ENCODE results near the gene GRN. TPM values are rescaled to one million over a fixed set of nuclear protein-coding genes. Genes with fewer than 3 reads are reported as not detected.

Gene GRN
- total and polyA plus RNA-seq, 9 of the 15 experiments (the other 6 are each of a cell fraction or from before 2014, with no cell fraction given), result 5.4 to 75.3 (median 20.7) TPM

- TF ChIP-seq REST (IDR thresholded peaks at IDR 0.05; ENCODE audit: borderline replicate concordance) (peak; percentile 99), REST (CRISPR knock-in tag; IDR thresholded peaks at IDR 0.05; ENCODE audit: low read depth) (peak; percentile 97), TGIF2 (CRISPR knock-in tag; IDR thresholded peaks at IDR 0.05) (peak; percentile 93; the same call in 1 of the 2 replicates), ZNF511 (CRISPR knock-in tag; IDR thresholded peaks at IDR 0.05) (peak; percentile 86; the same call in 1 of the 2 replicates), SNIP1 (IDR thresholded peaks at IDR 0.05; ENCODE audit: low read depth) (no peak), KDM1A (IDR thresholded peaks at IDR 0.05) (no peak), AFF1 (IDR thresholded peaks at IDR 0.05; ENCODE audit: low read depth in 1 of 2, partially characterized antibody in 2 of 2) (peak in 1 of 2 experiments; percentile 70), VEZF1 (CRISPR knock-in tag; IDR thresholded peaks at IDR 0.05) (peak; percentile 99), MAX (CRISPR knock-in tag; IDR thresholded peaks at IDR 0.05) (0 out of 2 replicates have a peak, but pooled peaks have one; percentile 13), CC2D1A (IDR thresholded peaks at IDR 0.05) (no peak), HDAC2 (IDR thresholded peaks at IDR 0.05) (0 out of 2 replicates have a peak, but pooled peaks have one; percentile 38), LCOR (CRISPR knock-in tag; IDR thresholded peaks at IDR 0.05) (peak; percentile 57; the same call in 1 of the 2 replicates)
Observed at GRCh38 chr17:44308320-44308818, 36.7 kb upstream of the GRN start, which contains the start of gene RUNDC3A (continued).

Data from K562 (cell line).